HG03025 (cell line): ENCODE results near the gene MTUS2.

Experiments used
- ATAC-seq: cut with Tn5 transposase; IDR thresholded peaks from one replicate; pipeline ENCODE4 v1.9.1; 2021; ENCODE audit warnings: mild to moderate bottlenecking, moderate library complexity; ENCODE audit not compliant: unreplicated experiment, low FRiP score

The MTUS2 gene

DNA sequence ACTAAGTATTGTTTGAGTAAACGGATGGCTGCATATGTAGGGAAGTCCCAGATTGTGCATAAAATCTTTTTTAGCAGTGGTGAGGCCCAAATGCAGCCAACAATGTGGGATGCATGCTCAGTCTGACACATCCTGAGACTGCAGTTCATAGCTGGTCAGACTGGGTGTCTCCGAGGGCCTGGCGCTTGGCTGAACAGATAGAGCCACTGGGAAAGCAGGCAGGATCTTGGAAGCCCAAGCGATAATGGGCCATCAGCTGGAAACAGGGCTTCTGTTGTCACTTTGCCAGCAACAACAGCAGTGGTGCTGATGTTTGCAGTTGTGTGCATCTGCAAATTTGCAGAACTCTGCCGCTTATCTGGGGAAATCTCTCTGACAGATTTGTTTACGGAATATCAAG, 36.1 kb downstream of the MTUS2 start:
- ATAC-seq = no peak

DNA sequence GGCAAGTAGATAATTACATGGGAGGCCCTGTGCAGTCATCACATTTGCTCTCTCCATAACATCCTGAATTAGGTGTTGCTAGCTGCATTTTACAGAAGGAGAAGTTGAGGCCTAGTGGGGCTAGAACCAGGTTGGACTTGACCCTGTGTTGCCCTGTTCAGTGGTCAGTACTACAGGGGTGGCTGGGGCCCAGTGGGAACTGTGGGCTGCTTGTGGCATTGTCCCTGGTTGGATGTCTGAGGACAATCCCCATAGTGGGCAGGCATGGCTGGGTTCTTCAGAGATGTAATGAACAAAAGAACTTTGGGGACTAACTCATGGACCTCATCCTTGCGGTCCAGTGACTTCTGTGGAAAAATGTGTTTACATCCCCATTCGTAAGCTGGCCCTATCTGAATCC, 38.9 kb downstream of the MTUS2 start:
- ATAC-seq = no peak

DNA sequence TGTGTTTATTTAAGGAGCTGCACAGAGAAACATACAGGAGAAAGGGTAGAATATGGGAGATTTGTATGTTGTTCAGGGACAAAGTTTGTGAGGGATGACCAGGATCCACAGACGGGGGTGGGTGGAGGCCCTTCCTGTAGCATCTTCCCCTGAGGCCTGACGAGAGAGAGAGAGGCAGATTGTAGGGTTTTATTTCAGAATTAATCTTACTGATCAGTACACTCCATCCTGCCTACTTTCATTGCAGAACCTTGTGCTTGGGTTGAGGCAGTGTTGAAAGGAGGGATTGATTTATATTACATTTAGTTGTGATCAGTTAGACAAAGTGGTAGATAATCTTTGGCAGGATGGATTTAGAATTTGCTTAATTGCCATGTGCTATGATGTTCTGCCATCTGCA, 39.6 kb downstream of the MTUS2 start:
- ATAC-seq = no peak

DNA sequence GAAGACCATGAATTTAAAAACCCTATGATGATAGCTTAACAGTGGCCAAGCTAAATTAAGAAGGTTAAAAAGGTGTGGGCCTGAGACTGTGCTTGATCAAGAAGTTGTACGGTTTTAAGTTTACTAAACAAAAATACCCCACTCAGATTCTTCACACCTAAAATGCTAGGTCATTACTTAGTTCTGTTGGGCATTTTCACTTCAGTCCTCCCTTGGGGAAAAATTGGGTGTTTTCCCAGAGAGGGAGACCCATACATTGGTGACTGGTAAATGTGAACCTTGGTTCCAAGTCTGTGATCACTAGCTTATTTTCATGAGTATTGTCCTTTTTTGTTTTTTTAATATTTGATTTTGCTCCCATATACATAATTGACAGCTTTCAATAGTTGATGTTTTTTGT, 44.4 kb downstream of the MTUS2 start:
- ATAC-seq = no peak

DNA sequence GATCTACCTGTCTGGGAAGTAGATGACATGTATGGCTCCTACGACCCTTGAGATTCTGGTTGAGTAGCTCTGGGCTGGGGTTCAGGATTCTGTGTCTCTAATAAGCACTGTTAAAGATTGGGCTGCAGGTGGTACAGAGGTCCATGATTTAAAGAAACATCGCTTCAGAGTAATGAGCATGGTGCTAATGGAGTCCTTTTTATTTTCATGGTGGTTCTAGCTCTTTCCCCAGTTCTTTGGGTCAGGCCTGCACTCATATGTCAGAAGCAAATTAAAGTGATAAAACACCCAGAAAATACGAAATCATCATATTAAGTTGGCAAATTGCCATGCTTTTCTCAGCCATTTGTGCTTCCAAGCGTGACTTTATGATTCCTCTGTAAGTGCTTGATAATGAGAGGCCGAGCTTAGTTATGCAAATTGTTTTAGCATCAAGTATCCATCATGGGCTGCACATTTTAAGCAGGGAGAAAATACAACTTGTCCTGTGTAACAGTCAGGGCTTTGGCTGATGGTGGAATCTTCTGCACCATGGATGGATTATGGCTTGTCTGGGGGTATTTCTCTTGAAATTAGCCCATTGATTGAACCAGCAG, 45.1 kb downstream of the MTUS2 start:
- no peak for ATAC-seq

DNA sequence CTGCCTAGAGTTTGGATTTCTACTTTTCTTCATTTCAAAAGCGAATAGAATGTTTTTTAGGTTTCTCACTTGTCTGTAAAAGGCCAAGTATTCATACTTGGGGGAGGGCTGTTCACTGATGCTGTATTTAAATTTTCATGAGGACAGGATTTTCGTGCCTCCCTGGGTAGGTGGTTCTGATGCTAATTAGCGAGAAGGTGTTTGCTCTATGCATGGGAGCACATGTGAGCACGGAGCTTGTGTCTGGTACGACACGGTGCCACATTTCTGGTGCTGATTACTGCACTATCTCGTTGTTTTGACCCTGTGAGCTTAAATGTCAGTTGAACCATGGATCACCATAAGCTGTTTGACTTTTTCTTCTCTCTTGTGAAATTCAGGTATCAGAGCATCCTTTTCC, 45.8 kb downstream of the MTUS2 start:
- ATAC-seq = no peak

DNA sequence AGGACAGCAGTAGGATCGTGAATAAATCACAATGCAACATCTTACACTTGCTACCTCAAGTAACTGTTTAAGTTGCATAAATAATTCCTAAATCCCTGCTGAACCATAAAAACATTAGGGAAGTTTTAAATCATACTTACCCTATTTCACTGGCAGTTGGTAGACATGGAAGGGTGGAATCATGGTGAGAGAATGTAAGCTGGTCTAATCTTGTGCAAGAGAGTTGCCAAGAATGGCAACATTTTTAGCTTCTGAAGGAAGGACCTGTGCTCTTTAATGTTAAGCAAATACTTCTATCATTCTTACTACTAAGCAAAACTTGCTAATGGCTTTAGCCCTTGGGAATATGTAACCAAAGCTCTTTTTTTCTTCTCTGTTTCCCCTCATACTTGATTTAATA, 46.8 kb downstream of the MTUS2 start:
- no peak for ATAC-seq

DNA sequence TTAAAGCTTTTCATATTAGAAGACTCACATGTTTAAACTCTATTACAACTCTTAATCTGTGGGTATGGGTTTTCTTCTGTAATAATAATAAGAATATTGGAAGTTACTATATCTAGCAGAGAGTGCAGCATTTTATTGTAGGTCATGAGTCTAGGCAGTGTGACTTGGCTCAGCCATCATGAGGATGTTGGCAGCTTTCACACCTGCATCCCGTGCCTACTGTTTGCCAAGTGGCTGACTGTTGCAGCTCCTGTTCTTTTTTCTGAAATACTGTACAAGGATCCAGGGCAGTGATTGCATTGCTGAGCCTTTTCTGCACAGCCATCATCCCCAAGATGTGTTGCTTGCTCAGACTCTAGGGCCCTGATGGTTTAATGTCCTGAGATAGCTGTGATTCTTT, 47.4 kb downstream of the MTUS2 start:
- no peak for ATAC-seq

DNA sequence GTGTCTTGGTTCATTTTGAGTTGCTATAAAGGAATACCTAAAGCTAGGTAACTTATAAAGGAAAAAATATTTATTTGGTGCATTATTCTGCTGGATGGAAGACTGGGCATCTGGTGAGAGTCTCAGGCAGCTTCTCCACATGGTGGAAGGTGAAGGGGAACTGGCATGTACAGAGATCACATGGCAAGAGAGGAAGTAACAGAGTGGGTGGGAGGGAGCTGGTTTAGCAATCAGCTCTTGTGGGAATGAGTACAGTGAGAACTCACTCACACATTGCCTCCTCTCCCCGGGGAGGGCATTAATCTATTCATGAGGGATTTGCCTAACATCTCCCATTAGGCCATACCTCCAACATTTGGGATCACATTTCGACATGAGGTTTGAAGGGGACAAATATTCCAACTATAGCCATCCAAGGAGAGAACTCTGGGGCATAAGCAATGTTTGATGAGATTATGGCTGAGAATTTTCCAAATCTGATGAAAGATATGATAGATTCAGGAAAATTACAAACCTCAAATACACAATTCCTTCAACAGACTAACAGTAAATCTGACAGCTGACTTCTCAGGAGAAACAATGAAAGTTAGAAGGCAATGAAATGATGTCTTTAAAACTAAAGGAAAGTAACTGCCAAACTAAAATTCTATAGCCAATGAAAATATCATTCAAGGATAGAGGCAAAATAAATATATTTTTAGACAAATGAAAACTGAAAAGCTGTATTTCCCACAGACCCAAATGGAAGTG, 52.5 kb downstream of the MTUS2 start:
- ATAC-seq = no peak

DNA sequence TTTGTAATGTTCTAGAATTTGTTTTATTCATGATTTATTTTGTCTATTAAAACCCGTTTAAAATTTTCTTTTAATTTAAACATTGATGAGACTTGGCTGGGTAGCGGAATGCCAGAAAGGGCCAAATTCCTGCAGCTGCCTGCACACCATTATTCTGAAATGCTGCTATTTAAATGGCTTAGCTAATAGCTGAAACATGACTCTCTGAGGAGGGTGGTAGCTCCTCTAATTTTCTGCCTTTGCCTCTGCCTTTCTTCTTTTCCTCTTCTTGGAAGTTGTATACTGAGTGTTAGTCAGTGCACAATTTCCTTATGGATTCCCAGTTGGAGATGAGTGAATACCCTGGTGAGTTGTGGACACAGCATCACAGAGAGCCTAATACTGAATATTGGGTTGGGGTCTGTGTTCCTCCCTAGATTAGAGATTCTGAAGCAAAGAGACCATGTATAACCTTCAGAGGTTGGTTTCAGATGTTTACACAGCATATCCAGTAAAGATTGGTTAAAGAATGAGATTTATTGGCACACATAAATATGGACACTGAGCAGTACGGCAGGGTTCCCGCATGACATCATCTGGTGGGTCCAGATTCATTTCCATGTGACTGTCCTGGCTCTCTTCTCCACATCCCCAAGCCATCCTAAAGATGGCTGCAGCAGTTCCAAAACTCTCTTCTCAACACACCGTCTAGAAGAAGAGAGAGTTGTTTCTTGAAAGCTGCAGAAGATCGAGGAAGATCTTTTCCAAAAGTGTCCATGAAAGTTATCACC, 55.9 kb downstream of the MTUS2 start:
- ATAC-seq = no peak

DNA sequence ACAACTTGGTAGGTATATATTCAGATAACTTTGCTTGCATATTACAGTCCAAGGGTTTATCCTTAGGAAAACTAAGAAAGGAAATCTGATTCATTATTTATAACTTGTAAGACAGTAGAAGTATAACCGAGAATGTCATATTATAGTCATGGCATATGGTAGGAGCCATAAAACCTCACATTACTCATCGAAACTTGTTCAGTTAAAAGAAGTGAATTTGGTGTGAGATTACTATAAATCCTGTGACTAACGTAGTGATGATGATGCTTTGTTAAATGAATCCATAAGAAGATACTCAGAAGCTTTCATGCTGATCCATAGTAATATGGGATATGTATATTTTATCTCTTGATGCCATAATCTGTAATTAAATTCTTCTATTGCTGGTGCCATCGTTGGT, 57.3 kb downstream of the MTUS2 start:
- ATAC-seq = no peak

DNA sequence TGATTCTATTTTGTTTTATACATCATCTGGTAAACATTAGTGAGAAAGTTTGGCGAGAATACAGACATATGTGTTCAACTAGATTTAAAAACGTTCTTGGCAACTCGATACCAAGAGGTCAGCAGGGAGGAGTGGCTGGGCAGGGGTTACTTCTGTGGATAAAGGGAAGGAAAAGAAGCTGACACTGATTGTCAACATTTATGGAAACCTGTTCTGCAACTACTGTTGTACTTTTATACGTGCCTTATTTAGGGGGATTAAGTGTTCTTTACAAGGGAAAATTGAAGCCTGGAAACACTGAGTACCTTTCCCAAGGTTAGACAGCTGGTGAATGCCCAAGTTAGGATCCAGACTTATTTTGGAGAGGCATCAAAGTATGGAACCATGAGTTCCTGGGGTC, 65.0 kb downstream of the MTUS2 start:
- ATAC-seq = no peak

DNA sequence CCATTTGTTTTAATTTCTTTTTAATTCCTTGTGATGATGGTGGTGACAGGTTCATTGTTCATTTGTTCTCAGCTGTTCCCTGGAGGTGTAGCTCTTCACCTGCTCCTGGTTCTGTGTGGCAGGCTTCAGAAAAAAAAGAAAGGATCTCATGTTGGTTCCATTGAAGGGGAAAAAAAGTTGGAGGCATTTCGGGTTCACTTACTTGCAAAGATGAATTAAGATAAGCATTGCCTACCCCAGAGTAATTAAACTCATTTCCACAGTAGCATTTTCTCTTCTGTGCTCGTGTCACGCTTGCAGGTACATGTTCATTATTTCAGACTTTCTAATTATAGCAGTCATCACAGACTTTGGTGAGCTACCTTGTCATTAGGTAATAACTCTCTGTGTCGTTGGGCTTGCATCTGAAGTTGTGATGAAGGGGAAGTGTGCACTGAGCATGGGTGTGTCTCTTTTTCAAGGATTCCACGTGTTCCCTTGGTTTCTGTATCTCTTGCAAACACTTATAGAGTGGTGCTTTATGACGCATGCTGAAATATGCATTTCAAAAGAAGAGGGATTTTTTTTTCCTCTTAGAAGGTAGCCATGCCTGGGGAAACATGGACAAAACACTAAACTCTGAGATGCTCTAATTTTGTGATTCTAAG, 69.1 kb downstream of the MTUS2 start:
- no peak for ATAC-seq

DNA sequence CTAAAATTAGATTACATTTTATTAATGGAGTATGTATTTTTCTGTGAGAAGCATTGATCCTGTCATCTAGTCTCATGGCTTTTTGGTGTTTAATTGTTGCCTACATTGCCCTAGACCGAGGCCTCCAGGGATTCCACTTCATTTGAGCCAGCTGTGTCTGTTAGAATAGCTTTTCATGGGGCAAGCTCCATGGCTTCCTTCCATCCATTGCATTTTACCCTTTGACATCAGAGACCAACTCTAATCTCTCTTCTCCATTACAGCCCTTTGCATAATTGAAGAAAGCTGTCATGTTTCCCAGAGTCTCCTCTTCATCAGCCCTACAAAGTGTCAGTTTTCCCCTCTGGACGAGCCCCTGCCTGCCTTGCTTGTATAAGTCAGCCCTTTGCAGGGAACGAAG, 70.6 kb downstream of the MTUS2 start:
- no peak for ATAC-seq

DNA sequence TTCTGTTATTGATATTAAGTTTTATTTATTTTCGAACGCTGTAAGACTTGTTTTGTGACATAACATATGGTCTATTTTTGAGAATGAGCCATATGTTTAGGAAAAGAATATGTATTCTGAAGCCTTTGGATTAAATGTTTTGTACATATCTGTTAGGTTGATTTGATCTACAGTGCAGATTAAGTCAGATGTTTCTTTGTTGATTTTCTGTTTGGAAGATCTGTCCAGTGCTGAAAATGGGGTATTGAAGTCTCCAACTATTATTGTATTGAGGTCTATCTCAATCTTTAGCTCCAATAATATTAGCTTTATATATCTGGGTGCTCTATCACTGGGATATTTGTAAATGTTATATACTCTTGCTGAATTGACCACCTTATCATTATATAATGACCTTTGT, 97.9 kb downstream of the MTUS2 start:
- ATAC-seq = no peak

DNA sequence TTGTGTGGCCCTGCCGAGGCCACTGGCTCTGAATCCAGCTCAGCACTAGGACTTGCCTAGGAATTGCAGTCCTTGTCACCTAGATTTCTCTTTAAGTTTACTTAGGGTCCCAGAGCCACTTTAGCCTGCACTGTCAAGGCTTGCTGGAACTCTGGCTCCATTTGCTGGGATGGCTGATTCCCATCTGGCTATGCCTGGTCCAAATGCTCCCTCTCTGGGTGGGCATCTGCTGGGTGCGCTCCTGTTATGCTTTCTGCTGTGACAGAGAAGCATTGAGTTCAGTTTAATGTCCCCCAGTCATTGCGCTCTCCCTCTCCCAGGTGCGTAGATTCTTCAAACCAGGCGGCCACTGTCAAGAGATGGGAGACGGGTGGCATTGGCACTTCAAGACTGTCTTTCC, 102.2 kb downstream of the MTUS2 start:
- ATAC-seq = no peak

DNA sequence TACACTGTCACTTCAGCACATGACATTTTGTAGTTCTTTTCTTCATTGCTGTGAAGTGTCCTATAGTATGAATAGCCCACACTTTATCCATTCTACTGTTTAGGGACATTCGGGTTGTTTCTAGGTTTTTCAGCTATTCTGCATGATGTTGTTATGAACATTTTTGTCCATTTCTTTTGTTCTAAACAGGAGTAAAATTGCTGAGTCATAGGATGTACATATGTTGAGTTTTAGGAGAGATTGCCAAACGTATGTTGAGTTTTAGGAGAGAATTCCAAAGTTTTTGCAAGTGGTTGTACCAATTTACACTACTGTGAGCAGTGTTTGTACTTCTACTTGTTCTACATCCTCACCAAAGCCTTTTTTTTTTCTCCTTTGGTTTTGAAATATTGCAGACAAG, 115.0 kb downstream of the MTUS2 start:
- no peak for ATAC-seq

DNA sequence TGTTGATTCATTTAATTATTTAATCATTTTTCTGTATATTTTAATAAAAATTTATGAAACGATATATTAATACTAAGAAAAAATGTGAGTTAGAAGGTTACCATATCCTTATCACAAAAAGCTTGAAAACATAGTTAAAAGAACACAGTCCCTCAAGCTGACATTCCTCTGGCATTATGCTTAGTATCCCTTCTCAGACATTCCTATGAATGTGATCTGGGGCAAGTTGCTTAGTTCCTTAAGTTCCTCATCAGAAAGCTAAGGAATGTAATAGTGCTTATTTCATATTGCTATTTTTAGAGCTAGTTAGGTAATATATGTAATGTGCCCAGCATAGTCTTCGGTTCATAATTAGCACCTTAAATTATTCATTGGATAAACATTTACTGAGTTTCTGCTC, 122.8 kb downstream of the MTUS2 start:
- no peak for ATAC-seq

DNA sequence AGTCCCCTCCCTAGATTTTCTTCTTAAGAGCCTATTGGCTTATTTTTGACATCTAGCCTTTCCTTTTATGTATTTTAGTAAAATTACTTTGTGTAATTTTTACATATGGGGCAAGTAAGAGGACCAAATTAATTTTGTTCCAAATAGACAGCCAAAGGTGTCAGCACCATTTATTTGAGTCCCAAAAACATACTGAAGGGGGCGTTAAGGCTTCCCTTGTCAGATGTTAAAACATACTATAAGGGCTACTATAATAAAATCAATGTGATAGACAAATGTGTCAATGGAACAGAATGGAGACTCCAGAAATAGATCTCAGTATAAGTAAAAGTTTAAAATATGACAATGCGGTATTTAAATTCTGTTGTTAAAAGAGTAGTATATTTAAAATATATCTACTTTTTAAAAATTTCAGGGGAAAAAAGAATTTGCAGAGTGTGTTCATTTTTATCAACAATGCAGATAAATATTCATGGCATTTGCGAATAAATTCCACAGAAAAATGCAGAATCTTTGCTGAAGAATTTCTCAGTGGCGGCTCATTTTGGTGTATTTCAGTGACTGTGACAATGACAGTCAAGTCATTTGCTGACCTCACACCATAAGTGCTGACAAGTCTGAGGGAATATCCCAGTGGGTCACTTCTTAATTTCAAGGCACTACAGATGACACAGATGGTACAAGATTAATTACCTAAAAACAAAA, 133.7 kb downstream of the MTUS2 start:
- ATAC-seq = no peak

DNA sequence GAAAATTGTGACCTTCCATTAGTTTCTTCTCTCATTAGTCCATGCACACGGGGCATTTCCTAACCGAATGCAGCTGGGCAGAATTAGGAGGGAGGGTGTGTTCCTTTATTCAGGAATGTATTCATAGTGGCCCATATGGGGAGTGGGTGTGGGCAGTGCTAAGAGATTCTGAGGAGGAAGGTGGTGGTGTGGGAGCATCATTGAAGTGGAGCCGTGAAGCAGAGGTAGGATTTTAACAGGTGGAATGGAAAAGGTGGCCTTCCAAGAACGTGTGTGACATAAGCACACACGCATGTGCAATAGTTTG, 134.2 kb downstream of the MTUS2 start:
- no peak for ATAC-seq

DNA sequence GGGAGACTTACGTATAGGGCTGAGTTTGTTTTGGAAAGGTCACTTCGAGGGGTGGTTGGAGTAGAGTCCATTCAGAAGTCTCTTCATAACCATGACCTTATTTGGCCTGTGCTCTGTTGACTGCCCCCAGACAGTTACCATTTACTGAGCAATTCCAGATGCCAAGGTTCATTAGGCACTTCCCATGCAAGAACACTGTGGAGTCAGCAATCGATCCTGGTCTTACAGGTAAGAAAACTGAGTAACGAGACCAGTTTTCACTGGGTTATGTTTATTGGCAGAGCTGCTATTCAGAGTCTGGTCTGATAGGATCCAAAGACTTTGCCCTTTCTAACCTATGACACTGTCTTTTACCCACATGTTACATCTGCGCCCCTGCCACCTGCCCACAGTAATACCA, 134.7 kb downstream of the MTUS2 start:
- ATAC-seq = no peak
